ENCODE measurements around the gene AKT1S1.
A peak's percentile ranks its signal among the peaks of the same experiment; 100 is the strongest.

AKT1S1 gene

GRCh38 chr19:49848938-49849337 is 28.2 kb downstream of the AKT1S1 start:
- Histone ChIP-seq H3K4me3 (ENCODE audit: low read depth, low read length) (no peak overlapping the region), H3K36me3 (ENCODE audit: control insufficient read depth in 2 of 2, insufficient read depth in 1 of 2, low read length in 2 of 2) (peaks cover 0 to under 1% of the 10 kb centered on the region in 2 experiments; a peak in 2 of 3 replicates), H3K9me3 (ENCODE audit: control insufficient read depth, insufficient read depth, low read depth, low read length) (no peaks in the 10 kb centered on the region), H3K4me1 (ENCODE audit: control insufficient read depth, insufficient read depth, low read length) (peaks cover 16% of the 10 kb centered on the region; the same call in 1 of the 2 replicates), H3K27ac (ENCODE audit: extremely low read depth, low read depth, low read length) (no peak overlapping the region)
- ChIA-PET POLR2A (interaction anchor here (0.9 to 8.8 kb wide), 8 partner anchors 10 to 353 kb away, joined by 3 to 128 read pairs (median 6); partner anchors contain the start of genes PNKP and RPS11), CTCF (interaction anchor here (1.0 to 2.8 kb wide), 4 partner anchors 9 to 176 kb away, joined by 3 to 13 read pairs (median 4); no protein-coding TSS in a partner anchor)
- peak; percentile 79 for TF ChIP-seq ZNF664 (tag by site-specific recombination; IDR thresholded peaks at IDR 0.05)
- TF ChIP-seq KLF10 (tag by site-specific recombination; IDR thresholded peaks at IDR 0.05), result no peak
- TF ChIP-seq SETDB1 (IDR thresholded peaks at IDR 0.05; ENCODE audit: insufficient read length, low read length), result peak; percentile 73
- no peak for TF ChIP-seq ZBTB11 (tag by site-specific recombination; conservative IDR thresholded peaks at IDR 0.05; ENCODE audit: low read depth)
- TF ChIP-seq PRDM1 (tag by site-specific recombination; IDR thresholded peaks at IDR 0.05), result peak; percentile 58; the same call in 1 of the 2 replicates
- peak; percentile 97 for TF ChIP-seq ZNF624 (tag by site-specific recombination; IDR thresholded peaks at IDR 0.05)

GRCh38 chr19:49847731-49848696 is 29.1 kb downstream of the AKT1S1 start:
- Histone ChIP-seq H3K4me3 (ENCODE audit: low read depth, low read length) (no peak overlapping the region), H3K4me1 (ENCODE audit: control insufficient read depth, insufficient read depth, low read length) (peaks cover 6% of the 10 kb centered on the region; the same call in 1 of the 2 replicates), H3K27ac (ENCODE audit: extremely low read depth, low read depth, low read length) (no peak overlapping the region), H3K9me3 (ENCODE audit: control insufficient read depth, insufficient read depth, low read depth, low read length) (no peaks in the 10 kb centered on the region), H3K36me3 (ENCODE audit: control insufficient read depth in 2 of 2, insufficient read depth in 1 of 2, low read length in 2 of 2) (no peaks in the 10 kb centered on the region)
- CTCF ChIA-PET, result interaction anchor here (0.6 to 2.8 kb wide), 9 partner anchors 10 to 345 kb away, joined by 3 to 13 read pairs (median 3); no protein-coding TSS in a partner anchor
- POLR2A ChIA-PET, result interaction anchor here (0.5 to 8.8 kb wide), 14 partner anchors 9 to 267 kb away, joined by 3 to 128 read pairs (median 4); partner anchors contain the start of genes AP2A1, NOSIP, PNKP and RRAS
- TF ChIP-seq ZNF596 (tag by site-specific recombination; IDR thresholded peaks at IDR 0.05) (no peak), ZNF24 (tag by site-specific recombination; IDR thresholded peaks at IDR 0.05) (no peak), ZSCAN5A (tag by site-specific recombination; IDR thresholded peaks at IDR 0.05) (no peak), ZNF555 (tag by site-specific recombination; conservative IDR thresholded peaks at IDR 0.05) (no peak), ZNF311 (tag by site-specific recombination; IDR thresholded peaks at IDR 0.05; ENCODE audit: borderline replicate concordance) (no peak), HIC1 (tag by site-specific recombination; IDR thresholded peaks at IDR 0.05) (peak; percentile 33; the same call in 1 of the 2 replicates), ZNF558 (tag by site-specific recombination; IDR thresholded peaks at IDR 0.05) (peak; percentile 47; the same call in 1 of the 2 replicates), ZNF580 (tag by site-specific recombination; IDR thresholded peaks at IDR 0.05) (0 out of 2 replicates have a peak, but pooled peaks have one; percentile 14), ZNF16 (tag by site-specific recombination; IDR thresholded peaks at IDR 0.05; ENCODE audit: low read depth) (no peak), PATZ1 (tag by site-specific recombination; IDR thresholded peaks at IDR 0.05) (peak; percentile 43; the same call in 1 of the 2 replicates), ZNF211 (tag by site-specific recombination; IDR thresholded peaks at IDR 0.05; ENCODE audit: low read depth) (no peak), REPIN1 (tag by site-specific recombination; IDR thresholded peaks at IDR 0.05; ENCODE audit: low read depth) (peak; percentile 12; the same call in 1 of the 2 replicates), ZNF629 (tag by site-specific recombination; IDR thresholded peaks at IDR 0.05) (no peak), ZNF19 (tag by site-specific recombination; IDR thresholded peaks at IDR 0.05; ENCODE audit: low read depth) (no peak), ZNF513 (tag by site-specific recombination; IDR thresholded peaks at IDR 0.05) (no peak)
